ENCODE data around the gene KIF16B.

GRCh38 chr20:16580620-16581019 is 7.4 kb upstream of the KIF16B start:
- no peak for TF ChIP-seq CTCF (IDR thresholded peaks at IDR 0.05; ENCODE audit: insufficient read depth, low read length)
- no peak for TF ChIP-seq POLR2AphosphoS5 (IDR thresholded peaks at IDR 0.05; ENCODE audit: low read depth)
- no peak for TF ChIP-seq SPI1 (IDR thresholded peaks at IDR 0.05; ENCODE audit: borderline replicate concordance, low read depth)
- no peak for TF ChIP-seq REST (IDR thresholded peaks at IDR 0.05; ENCODE audit: insufficient replicate concordance, low read depth)
